ENCODE results near the gene GULP1. TPM values are rescaled to one million over a fixed set of nuclear protein-coding genes. Genes with fewer than 3 reads are reported as not detected.
"Not testable (repeated sequence)": the region's sequence is repeated elsewhere in the genome, so short reads cannot be mapped to it uniquely, and the experiment has no call there.

GULP1 gene
- polyA plus RNA-seq, 1 donor from 2014 or later = 10.2 TPM

DNA sequence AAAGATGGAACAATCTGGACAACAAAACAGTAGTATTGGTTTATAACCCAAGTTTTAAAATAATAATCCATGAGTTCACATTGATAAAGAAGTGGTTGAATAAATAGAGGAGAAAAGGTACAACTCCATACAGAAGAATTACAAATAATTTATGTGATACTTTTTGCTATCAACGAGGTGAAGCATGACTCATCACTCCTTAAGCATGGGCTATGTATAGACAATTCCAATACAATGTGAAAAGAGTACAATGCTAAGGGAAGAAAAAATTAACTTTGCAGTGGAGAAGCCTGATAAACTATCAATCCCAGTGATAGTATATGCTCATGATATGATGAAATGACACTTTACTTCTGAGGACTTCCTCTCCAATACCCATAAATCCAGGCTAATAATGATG lies 312.9 kb downstream of the GULP1 start:
- no peak overlapping the region for H3K27ac ChIP-seq (ENCODE audit: low read length)
- H4K20me1 ChIP-seq (ENCODE audit: insufficient read depth) = no peaks in the 10 kb centered on the region
- H3K9me3 ChIP-seq (ENCODE audit: low read length) = no peaks in the 10 kb centered on the region
- H3F3A ChIP-seq (ENCODE audit: insufficient read depth, low read length, poor library complexity, severe bottlenecking) = no peaks in the 10 kb centered on the region
- no peaks in the 10 kb centered on the region for H3K36me3 ChIP-seq (ENCODE audit: insufficient read depth, low read length)
- no peak overlapping the region for H3K9ac ChIP-seq (ENCODE audit: low read length)
- H3K27me3 ChIP-seq (ENCODE audit: insufficient read depth, low read depth, low read length) = no peaks in the 10 kb centered on the region
- H3K9me2 ChIP-seq (ENCODE audit: insufficient read depth, low read length) = no peaks in the 10 kb centered on the region
- no peak for TF ChIP-seq RAD21 (conservative IDR thresholded peaks at IDR 0.05)
- no peak for TF ChIP-seq SMC3 (conservative IDR thresholded peaks at IDR 0.05; ENCODE audit: poor library complexity)
- TF ChIP-seq POLR2AphosphoS5 (IDR thresholded peaks at IDR 0.05) = no peak
- no peak for TF ChIP-seq REST (IDR thresholded peaks at IDR 0.05; ENCODE audit: borderline replicate concordance)
- no peak for TF ChIP-seq EZH2 (IDR thresholded peaks at IDR 0.05; ENCODE audit: borderline replicate concordance, insufficient read depth, low read length, poor library complexity, severe bottlenecking)
- TF ChIP-seq, protein P1, sequence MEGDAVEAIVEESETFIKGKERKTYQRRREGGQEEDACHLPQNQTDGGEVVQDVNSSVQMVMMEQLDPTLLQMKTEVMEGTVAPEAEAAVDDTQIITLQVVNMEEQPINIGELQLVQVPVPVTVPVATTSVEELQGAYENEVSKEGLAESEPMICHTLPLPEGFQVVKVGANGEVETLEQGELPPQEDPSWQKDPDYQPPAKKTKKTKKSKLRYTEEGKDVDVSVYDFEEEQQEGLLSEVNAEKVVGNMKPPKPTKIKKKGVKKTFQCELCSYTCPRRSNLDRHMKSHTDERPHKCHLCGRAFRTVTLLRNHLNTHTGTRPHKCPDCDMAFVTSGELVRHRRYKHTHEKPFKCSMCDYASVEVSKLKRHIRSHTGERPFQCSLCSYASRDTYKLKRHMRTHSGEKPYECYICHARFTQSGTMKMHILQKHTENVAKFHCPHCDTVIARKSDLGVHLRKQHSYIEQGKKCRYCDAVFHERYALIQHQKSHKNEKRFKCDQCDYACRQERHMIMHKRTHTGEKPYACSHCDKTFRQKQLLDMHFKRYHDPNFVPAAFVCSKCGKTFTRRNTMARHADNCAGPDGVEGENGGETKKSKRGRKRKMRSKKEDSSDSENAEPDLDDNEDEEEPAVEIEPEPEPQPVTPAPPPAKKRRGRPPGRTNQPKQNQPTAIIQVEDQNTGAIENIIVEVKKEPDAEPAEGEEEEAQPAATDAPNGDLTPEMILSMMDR (IDR thresholded peaks at IDR 0.05; ENCODE audit: poor library complexity, severe bottlenecking) = no peak
- TF ChIP-seq EP300 (conservative IDR thresholded peaks at IDR 0.05; ENCODE audit: poor library complexity, severe bottlenecking) = no peak
- H3K79me2 ChIP-seq (replicated peaks; ENCODE audit: insufficient read depth, low read length) = no peaks in the 10 kb centered on the region
- no peak overlapping the region for H2AFZ ChIP-seq (ENCODE audit: low read depth, low read length)
- H3K4me2 ChIP-seq (ENCODE audit: low read length) = no peak overlapping the region
- no peak overlapping the region for H3K4me3 ChIP-seq (ENCODE audit: low read length)

- not testable (repeated sequence) for H3K36me3 ChIP-seq (ENCODE audit: insufficient read depth, low read length); H3K27ac ChIP-seq (ENCODE audit: low read length); H3K9me3 ChIP-seq (ENCODE audit: low read length); H3K27me3 ChIP-seq (ENCODE audit: insufficient read depth, low read depth, low read length); H2AFZ ChIP-seq (ENCODE audit: low read depth, low read length); H3K79me2 ChIP-seq (replicated peaks; ENCODE audit: insufficient read depth, low read length); H3K9me2 ChIP-seq (ENCODE audit: insufficient read depth, low read length); H3K4me3 ChIP-seq (ENCODE audit: low read length); H3F3A ChIP-seq (ENCODE audit: insufficient read depth, low read length, poor library complexity, severe bottlenecking); H3K9ac ChIP-seq (ENCODE audit: low read length); H3K4me2 ChIP-seq (ENCODE audit: low read length); H4K20me1 ChIP-seq (ENCODE audit: insufficient read depth)
These were observed 314.2 kb downstream of the GULP1 start for GRCh38 chr2:188605609-188606584.

GRCh38 chr2:188606596-188606995 lies 314.9 kb downstream of the GULP1 start:
- not testable (repeated sequence) for H3F3A ChIP-seq (ENCODE audit: insufficient read depth, low read length, poor library complexity, severe bottlenecking); H3K79me2 ChIP-seq (replicated peaks; ENCODE audit: insufficient read depth, low read length); H3K4me2 ChIP-seq (ENCODE audit: low read length); H2AFZ ChIP-seq (ENCODE audit: low read depth, low read length); H3K27ac ChIP-seq (ENCODE audit: low read length); H3K9me2 ChIP-seq (ENCODE audit: insufficient read depth, low read length); H3K9me3 ChIP-seq (ENCODE audit: low read length); H3K27me3 ChIP-seq (ENCODE audit: insufficient read depth, low read depth, low read length); H4K20me1 ChIP-seq (ENCODE audit: insufficient read depth); H3K9ac ChIP-seq (ENCODE audit: low read length); H3K36me3 ChIP-seq (ENCODE audit: insufficient read depth, low read length); H3K4me3 ChIP-seq (ENCODE audit: low read length)

All from neural cell (in vitro differentiated cells).